GM21360 (cell line): ENCODE data around the gene PDCL3.

ENCODE experiments used
- ATAC-seq: cut with Tn5 transposase; IDR thresholded peaks from one replicate; pipeline ENCODE4 v1.9.1; 2021; ENCODE audit warnings: mild to moderate bottlenecking, moderate library complexity; ENCODE audit not compliant: unreplicated experiment

The PDCL3 gene

GRCh38 chr2:100560216-100560830, 2.5 kb upstream of the PDCL3 start:
- no peak for ATAC-seq

DNA sequence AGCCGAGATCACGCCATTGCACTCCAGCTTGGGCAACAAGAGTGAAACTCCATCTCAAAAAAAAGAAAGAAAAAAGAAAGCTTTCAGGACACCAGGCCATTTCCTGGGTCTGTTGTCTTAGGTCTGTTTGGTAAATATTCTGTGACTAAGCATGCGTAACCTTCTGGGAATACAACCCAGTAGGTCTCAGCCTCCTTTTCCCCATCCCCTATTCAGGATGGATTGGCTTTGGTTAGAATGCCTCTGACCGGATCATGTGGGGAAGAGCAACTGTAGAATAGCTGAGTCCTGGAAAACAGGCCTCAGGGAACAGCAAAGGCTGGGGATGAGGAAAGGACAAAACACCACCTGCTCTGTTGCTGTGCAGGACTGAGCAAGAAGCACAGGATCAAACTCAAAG, 1.6 kb upstream of the PDCL3 start:
- no peak for ATAC-seq

DNA sequence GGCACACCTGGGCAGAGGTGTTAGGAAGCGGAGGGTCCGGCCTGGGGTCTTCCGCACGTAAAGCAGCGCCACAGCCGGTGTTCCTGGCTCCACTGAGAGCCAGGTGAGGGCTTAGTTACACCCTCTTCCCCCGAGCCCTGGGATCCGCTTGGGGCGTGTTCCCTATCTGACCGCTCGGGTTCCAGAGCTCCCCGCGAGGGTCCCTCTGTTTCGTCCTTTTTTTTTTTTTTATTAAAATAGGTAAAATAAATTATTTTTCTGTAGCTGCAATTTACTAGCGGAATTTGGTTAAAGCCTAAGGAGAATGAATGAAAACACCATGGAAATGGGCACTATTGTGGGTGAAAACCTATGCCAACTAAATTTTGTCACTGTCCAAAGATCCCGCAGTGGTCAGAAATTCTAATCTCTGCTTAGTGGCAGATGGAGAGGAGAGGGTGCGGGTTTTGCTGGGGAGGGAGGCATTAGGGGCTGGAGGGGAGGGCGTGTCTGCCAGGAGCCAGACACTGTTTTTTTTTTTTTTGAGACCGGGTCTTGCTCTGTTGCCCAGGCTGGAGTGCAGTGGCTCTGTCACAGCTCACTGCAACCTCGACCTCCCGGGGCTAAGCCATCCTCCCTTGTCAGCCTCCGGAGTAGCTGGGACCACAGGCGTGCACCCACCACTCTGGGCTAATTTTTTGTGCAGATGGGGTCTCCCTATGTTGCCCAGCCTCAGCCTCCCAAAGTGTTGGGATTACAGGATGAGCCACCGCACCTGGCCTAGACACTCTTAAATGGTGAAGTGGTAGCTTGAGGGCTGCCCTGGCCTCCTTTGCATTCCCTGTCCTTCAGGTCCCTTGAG, 834 bp downstream of the PDCL3 start:
- peak; percentile 7 for ATAC-seq

- ATAC-seq: peak; percentile 52
These were observed 6.2 kb downstream of the PDCL3 start for GRCh38 chr2:100568989-100569388.

DNA sequence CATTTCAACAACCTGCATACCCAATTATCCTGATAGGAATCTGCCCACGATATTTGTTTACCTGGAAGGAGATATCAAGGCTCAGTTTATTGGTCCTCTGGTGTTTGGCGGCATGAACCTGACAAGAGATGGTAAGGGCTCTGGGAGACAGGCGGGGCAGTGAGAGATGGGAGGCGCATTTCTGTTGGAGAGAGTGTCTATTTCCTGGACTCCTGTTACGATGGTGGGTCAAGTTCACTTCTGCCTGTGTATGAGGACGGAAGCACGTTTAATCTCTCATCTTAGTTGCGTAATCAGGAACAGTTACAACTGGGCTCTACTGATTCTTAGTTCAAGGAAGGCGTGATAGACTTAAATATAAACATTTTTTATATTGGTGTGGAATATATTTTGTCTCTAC, 8.9 kb downstream of the PDCL3 start:
- ATAC-seq: no peak

DNA sequence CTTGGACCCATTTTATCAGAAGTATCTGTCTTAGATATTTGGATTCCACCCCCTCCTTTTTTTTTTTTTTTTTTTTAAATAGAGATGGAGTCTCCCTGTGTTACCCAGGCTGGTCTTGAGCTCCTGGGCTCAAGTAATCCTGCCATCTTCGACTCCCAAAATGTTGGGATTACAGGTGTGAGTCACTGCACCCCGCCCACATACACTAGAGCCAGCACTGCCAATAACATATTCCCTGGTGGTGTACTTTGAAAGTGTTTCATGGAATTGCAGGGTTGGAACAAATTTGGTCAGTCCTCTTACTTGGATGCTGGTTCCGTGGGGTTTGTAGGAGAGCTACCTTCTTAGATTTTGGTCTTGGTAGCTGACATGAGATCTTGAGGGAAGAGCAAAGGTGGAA, 15.0 kb downstream of the PDCL3 start:
- ATAC-seq: no peak

DNA sequence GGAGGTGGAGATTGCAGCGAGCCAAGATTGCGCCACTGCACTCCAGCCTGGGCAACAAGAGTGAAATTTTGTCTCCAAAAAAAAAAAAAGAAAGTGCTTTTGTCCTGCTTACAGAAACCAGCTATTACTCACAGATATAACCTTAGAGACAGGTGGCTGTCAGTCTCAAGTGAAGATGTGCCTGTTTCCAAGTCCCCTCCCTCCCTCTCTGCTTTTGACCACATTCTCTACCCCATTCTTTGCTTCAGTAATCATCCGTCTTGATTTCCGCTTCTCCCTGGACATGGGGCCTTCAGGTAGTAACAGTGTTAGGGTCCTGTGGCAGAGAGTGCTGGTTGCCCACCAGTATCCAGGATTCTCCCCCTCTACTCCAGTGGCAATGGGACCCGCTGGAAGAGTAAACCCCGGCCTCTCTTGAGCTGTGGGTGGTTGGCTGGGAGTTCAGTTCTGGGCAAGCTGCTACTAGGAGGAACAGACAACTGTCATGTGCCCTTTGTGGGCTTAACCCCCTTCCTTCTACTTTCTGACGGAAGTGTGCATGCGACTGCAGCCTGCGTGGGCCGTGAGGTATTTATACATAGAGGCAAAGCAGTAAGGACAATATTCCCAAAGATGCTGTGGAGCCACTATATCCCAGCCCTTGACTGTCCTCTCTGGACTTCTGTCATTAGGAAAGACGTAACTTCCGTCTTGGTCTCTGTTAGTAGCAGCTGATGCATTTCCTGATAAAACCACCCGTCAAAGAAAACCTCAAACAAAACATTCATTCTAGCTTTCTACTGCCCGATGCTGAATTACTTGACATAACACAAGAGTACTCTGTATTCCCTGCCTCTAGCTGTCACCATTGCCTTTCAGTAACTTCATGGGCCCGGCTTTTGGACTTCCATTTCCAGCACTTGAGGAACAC, 17.8 kb downstream of the PDCL3 start:
- ATAC-seq: no peak

- ATAC-seq: no peak
These were observed 18.5 kb downstream of the PDCL3 start for GRCh38 chr2:100581277-100581612.

DNA sequence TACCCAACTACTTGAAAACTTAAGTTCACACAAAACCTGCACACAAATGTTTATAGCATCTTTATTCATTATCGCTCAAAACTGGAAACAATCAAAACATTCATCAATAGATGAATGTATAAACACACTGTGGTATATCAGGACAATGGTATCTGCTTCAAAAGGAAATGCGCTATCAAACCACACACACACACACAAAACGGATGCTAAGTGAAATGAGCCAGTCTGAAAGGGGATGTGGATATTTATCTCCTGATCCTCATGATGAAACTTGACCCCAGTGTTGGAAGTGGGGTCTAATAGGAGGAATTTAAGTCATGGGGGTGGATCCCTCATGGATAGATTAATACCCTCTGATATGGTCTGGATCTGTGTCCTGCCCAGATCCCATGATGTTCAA, 22.0 kb downstream of the PDCL3 start:
- ATAC-seq: no peak

GRCh38 chr2:100588071-100588786, 25.4 kb downstream of the PDCL3 start:
- peak; percentile 63 for ATAC-seq

DNA sequence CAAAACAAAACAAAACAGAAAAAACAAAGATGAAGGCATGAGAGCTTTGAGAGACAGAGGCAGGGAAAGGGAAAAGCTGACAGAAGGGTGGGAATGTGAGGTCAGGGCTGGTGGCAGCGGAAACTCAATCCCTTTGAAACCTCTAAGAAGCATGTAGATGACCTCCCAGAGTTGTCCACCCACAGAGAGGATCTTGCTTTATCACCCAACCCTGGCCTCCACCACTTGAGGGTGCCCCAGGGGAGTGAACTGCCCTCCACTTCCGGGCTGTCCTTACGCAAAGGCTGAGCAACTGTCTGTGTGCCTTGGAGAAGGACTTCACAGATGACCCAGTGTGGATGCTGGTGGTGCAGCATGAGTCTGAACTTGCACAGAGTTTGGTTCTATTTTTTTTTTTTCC, 26.7 kb downstream of the PDCL3 start:
- ATAC-seq: no peak

- ATAC-seq: no peak
These were observed 29.4 kb downstream of the PDCL3 start for GRCh38 chr2:100592226-100592625.

GRCh38 chr2:100596465-100596864, 33.7 kb downstream of the PDCL3 start:
- ATAC-seq: no peak

DNA sequence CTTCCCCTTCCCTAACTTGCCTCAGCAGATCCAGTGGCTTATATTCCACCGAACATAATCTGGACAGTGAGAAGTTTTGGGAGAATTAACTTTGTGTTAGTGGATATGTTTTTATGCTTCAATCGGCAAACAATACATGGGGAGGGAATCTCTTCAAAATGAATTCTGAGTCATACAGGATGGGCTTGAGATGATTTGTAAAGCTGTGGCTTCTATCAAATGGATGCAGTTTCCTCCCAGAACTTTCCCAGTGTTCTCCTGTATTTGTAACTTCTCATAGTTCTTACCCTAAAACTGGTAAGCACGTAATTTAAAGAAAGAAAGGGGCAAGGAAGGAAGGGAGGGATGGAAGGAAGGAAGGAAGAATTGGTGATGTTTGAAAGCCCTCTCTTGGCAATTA, 36.8 kb downstream of the PDCL3 start:
- ATAC-seq: no peak

DNA sequence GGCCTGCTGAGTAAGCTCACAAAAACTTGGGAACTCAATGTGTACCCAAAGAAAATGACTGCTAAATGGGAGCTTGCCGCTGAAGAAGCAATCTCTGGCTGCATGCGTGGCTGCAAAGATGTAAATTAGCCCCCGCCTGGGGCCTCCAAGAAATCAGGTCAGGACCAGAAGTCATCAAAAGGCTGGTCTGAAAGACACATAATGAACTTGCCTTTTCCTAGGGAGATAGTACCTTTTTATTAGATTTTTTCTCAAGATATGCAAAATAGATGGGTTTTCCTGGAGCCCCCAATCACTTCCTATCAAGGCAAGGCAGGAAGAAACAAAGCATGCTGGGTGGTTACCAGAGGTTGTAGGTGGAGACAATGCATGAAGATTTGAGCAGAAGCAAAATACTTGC, 38.9 kb downstream of the PDCL3 start:
- ATAC-seq: no peak

DNA sequence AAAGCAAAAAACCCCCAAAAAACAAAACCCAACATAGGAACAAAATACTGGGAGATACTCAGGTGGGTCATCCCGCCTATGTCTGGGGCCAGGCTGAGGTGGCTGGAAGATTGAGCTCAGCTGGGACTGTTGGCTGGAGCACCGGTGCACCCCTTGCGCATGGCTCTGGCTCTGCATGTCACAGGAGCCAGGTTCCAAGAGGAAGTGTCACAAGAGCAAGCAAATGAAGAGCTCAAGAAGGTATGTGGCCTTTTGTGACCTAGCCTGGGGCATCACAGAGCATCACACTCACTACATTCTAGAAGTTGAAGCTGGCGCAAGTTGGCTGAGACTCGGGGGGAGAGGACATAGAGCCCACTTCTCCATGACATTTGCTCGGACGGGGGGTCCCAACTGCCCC, 40.6 kb downstream of the PDCL3 start:
- no peak for ATAC-seq

- no peak for ATAC-seq
These were observed 41.3 kb downstream of the PDCL3 start for GRCh38 chr2:100603948-100604633.

- no peak for ATAC-seq
These were observed 43.5 kb downstream of the PDCL3 start for GRCh38 chr2:100606332-100606725.

- ATAC-seq: no peak
These were observed 44.0 kb downstream of the PDCL3 start for GRCh38 chr2:100606726-100607343.

DNA sequence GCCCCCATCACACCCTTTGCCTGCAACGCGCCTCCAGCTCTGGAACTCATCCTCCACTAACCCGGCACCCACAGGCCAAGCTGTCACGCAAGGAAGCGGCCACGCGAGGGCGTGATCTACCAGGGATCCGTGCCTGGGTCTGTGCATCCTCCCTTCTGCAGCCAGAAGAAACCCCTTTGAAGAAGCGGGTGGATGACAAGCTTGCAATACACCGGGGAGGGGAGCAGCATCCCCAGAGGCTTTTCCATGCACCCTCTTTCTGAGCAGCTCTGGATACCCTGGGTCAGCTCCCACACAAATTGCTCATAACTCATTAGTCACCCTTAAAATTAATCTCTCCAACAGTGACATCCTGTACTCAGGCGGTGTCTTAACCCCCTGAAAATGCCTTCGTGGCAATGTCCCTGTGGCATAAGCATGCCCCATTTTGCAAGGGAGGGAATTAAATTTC, 47.6 kb downstream of the PDCL3 start:
- ATAC-seq: no peak
